ENCODE results near the gene GLG1.

DNA sequence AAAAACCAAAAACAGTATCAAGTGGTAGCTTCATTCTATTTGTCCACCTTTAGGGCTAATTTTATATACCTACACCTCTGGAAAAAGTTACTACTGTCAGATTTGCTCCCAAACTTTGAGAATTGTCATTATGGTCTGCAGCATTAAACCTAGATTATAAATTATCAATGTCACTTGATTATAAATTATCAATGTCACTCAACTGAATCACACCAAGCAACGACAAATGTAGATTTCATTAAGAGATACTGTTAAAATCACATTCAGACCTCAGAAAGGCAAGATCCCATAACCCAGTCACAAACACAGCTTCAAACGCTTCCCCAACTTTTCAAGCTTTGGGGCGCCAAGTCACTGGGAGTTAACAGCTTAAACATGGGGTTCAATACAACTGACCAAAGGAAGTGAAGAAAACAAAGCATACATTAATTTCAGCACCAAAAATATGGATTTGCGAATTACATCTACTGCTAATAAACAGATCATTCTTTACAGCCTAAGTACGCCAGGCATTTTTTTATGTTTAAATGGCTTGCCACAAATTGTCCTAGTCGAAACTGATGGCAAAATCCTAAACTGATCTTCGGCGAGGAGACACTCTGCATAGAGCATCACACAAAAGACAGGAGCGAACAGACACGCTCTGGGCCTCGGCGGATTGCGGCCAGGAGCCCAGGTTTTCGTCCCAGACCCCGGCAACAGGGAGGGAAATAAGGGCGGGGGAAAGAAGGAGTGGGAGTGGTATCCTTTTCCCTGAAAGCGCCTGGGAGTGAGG, 981 bp downstream of the GLG1 start:
- TF ChIP-seq, protein P1, sequence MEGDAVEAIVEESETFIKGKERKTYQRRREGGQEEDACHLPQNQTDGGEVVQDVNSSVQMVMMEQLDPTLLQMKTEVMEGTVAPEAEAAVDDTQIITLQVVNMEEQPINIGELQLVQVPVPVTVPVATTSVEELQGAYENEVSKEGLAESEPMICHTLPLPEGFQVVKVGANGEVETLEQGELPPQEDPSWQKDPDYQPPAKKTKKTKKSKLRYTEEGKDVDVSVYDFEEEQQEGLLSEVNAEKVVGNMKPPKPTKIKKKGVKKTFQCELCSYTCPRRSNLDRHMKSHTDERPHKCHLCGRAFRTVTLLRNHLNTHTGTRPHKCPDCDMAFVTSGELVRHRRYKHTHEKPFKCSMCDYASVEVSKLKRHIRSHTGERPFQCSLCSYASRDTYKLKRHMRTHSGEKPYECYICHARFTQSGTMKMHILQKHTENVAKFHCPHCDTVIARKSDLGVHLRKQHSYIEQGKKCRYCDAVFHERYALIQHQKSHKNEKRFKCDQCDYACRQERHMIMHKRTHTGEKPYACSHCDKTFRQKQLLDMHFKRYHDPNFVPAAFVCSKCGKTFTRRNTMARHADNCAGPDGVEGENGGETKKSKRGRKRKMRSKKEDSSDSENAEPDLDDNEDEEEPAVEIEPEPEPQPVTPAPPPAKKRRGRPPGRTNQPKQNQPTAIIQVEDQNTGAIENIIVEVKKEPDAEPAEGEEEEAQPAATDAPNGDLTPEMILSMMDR (IDR thresholded peaks at IDR 0.05), result no peak
- TF ChIP-seq POLR2A (IDR thresholded peaks at IDR 0.05), result no peak

Measured in breast epithelium (tissue), 3 donors.